NCI-H2107 (cell line): ENCODE results near the gene PRKCA.

ENCODE experiments used
- DNase-seq: peaks from one replicate; lab custom pipeline; 2025; lab: John Stamatoyannopoulos, UW

Gene PRKCA

GRCh38 chr17:66810951-66811682, 508.7 kb downstream of the PRKCA start:
- DNase-seq = no peak

DNA sequence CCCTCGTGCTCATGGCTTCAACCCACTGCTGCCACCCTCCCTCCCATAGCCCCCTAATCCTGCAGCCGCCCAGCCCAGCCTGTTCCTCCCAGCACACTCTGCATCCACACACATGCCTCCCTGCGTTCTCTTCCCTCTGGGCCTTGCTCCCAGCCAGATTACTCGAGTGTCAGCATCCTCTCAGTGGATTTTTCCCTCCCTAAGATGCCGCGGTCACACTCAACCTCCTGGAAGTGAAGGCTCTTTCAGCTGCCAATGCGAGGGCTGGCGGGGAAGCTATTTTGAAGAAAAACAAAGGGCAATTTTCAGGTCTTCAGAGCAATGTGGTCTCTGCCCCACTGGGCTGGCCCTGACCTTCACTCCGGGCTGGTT, 509.3 kb downstream of the PRKCA start:
- DNase-seq = no peak

DNA sequence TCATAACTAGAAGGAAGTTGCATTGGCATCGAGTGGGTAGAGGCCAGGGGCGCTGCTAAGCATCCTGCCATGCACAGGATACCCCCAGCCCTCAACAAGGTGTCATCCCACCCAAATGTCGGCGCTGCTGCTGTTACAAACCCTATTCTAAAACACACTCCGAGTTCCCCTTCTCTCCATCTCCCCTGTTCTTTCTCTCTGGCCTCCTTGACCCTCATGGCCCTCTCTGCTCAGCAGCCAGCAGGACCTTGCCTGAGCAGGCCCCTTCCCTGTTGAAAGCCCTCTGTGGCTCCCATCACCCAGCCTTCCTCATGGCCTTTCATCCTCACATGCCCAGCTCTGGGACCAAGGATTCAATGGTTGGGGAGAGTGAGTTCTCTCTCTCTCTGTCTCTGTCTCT, 510.2 kb downstream of the PRKCA start:
- DNase-seq = no peak

DNA sequence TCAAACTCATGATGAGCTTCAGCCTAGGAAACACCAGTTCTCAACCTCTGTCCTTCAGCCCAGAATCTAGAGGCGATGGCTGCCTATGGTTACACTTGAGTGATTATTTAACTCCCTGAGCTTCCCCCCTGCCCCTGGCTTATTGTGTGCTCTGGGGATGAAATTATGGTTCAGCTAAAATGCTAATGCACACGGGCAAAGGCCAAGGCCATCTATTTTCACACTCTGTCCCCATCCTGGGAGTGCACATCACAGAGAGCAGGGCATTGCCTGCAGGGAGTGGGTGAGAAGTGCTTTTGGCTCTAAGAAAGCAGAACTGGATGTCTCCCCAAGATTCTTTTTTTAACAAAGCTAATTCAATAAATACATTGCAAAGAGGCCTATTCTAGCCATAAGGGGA, 510.9 kb downstream of the PRKCA start:
- no peak for DNase-seq

GRCh38 chr17:66814026-66814425, 511.6 kb downstream of the PRKCA start:
- no peak for DNase-seq

DNA sequence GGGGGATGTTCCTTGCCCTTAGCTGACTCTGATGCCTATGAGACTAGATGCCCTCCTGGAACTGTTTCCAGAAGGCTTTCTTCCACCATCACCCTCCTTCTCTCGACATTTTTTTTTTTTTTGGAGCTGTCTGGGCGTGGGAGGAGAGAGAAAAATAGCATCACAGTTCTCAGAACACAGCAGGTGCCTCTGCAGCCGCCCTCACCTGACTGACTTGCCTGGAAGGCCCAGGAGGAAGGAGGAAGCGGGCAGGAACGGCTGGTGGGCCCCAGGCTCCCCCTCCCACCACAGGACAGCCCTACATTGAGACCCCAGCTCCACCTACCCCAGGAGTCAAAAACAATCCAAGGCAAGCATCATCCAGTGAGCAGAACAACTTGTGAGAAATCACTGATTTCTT, 512.2 kb downstream of the PRKCA start:
- no peak for DNase-seq

- no peak for DNase-seq
Observed at GRCh38 chr17:66817750-66818149, 515.3 kb downstream of the PRKCA start.

GRCh38 chr17:66819466-66819865, 517.1 kb downstream of the PRKCA start:
- DNase-seq = no peak

DNA sequence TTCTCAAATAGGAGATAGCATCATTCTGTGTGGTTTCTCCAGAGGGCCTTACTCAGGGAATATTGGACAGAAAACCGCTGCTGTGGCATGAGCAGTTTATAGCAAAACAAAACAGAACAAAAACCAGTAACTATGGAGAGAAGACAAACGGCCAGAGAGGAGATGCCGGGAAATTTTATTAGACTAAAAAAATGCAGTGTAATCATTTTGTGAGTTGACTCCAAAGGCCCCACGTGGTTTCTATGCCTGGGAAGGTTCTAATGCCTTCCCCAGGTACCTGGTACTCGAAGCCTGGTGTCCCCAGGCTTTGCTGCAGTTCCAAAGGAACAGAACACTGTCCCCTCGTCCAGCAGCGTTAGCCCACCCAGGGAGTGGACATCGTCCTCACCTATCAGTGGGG, 519.6 kb downstream of the PRKCA start:
- DNase-seq = no peak

DNA sequence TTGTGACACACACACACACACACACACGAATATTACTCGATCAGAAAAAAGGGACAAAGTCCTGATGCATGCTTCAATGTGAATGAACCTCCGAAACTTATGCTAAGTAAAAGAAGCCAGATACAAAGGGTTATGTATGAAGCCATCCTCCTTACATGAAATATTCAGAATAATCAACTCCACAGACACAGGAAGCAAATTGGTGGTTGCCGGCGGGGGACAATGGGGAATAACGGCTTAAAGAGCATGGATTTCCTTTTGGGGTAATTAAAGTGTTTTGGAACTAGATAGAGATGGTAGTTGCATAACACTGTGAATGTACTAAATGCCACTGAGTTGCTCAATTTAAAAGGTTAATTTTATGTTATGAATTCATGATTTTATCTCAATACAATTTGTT, 524.4 kb downstream of the PRKCA start:
- no peak for DNase-seq

- no peak for DNase-seq
Observed at GRCh38 chr17:66829386-66829864, 527.0 kb downstream of the PRKCA start.

DNA sequence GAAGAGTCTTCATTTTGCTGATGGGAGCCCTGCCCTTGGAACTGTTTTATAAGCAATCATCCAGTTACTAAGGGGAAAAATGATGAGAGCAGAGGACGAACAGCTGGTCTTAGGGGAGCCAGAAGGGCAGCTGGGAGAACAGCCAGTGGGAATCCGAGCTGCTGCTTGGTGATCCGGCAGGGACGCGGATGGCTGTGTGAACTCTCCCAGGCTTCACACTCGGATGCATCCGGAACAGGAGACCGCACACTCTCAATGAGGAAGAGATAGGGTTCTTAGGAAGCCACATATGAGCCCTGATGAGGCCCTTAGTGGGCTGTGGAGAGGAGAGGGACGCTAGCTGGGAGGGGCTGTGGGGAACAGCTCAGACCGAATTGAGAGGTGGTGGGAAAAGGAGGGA, 527.5 kb downstream of the PRKCA start:
- no peak for DNase-seq

GRCh38 chr17:66830451-66830850, 528.0 kb downstream of the PRKCA start:
- DNase-seq = no peak

DNA sequence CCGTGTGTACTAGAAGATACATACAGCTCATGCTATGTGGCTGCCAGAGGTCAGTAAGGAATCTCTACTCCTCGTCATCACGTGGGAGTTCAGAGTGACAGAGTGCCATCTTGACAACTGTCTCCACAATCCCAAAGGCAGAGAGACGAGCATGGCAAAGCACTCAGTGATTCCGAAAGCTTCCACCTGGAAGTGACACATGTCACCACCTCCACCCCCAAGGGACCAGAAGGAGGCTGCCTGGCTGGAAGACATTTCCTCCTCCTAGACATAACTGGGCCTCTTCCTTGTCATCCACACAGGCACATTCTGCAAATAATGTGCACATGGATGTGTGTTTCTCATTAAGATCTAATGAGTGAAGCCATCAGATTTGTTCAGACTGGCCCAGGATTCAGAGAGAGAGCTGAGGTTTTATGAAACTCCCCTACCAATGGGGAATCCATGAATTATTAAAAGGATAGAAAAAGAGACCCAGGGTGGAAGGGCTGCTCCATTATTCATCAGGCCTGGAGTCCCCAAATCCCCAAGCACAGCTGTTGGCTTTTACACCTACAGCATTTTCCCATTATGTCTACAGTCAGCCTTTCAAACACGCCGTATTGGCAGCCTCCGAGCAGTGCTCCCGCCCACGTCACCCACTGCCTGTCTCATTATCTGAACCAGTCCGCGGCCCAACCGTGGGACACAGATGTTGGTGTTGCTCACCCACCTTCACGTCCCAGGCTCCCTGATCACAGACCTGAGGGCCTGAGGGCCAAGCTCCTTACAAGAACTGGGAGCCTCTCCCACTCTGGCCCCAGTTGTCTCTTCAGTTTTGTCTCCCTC, 529.2 kb downstream of the PRKCA start:
- no peak for DNase-seq

GRCh38 chr17:66833201-66833600, 530.8 kb downstream of the PRKCA start:
- DNase-seq = no peak

GRCh38 chr17:66834426-66834918, 532.1 kb downstream of the PRKCA start:
- DNase-seq = no peak

- no peak for DNase-seq
Observed at GRCh38 chr17:66834919-66835454, 532.6 kb downstream of the PRKCA start, which contains the start of gene CACNG5. CACNG5 (plus strand) TSS chr17:66835117; CDS start chr17:66877333, 42,216 bp downstream.

- DNase-seq = no peak
Observed at GRCh38 chr17:66835476-66835875, 533.1 kb downstream of the PRKCA start.

DNA sequence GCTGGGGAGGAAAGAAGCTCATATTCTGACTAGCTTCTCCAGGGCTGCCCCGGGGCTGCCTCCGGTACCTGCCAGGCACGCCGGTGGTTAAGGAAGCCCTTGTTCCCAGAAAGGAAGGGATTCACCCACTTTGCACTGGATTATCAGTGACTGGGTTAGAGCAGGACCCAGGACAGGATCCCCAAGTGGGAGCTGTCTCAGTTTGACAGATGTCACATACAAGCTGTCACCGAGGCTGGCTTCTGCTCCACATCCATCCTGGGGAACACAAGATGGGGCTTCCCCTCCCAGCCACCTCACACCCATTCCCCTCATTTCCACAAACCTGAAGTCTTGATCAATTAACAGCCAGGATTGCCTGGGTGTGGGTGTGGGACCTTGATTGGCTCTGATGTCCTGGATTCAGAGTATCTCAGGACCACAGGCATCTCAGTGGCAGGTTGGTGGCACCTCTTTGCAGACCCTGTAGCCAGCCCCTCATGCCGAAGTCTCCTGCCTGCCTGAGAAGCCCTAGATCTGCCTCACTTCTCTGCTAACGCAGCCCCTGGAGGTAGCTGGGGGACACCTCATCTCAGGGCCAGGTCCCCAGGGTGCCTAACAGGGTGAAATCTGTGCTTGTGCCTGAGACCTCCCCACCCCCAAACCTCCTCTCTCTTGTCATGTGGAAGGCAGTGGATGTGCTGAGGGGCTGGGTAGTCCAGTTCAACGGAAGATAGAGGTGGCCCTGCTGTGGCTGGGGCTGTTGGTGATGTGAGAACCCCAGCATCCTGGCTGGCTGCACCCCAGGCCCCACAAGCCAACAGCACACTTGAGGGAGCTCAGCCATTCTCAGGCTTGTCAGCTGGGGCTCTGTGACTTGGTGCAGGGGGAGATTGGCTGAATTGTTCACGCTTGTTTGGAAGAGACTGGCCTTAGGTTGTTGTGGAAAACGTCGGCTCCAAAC, 533.9 kb downstream of the PRKCA start:
- no peak for DNase-seq

GRCh38 chr17:66837226-66837625, 534.8 kb downstream of the PRKCA start:
- DNase-seq = no peak

GRCh38 chr17:66837885-66838665, 535.7 kb downstream of the PRKCA start:
- DNase-seq = no peak
